ENCODE measurements around the gene MRPS6. TPM values are rescaled to one million over a fixed set of nuclear protein-coding genes. Genes with fewer than 3 reads are reported as not detected.
A peak's percentile ranks its signal among the peaks of the same experiment; 100 is the strongest.

MRPS6 gene
- total RNA-seq, 1 experiment from 2014 or later: 32.6 TPM

DNA sequence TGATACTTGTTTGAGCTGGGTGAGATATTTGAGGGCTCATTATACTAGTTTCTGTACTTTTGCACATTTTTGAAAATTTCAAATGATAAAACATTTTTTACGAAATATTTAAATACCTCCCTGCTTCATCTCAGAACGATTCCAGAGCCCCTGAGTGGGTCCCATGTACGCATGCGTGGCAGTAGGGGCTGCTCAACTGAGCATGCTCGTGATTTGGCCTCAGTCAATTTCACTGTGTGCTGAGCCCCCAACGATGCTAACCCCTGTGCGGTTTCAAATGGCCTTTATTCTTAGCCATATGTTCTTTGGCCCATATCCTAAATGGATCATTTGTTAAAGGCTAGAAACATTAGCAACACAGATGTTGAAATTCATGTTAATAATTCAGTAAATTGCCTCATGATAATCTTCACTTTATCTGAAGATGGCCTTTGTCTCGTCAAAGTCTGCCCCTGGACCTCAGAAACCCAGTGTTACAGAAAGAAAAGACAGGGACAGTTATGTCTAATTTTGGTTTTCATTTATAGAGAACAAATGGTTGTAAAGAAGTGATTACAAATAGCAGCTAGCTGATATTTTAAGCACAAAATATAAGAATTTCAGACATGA, 108.2 kb downstream of the MRPS6 start:
- no peaks in the 10 kb centered on the region for H3K36me3 ChIP-seq
- H3K4me1 ChIP-seq: no peaks in the 10 kb centered on the region
- H3K27ac ChIP-seq: no peak overlapping the region
- H3K4me3 ChIP-seq: peak overlapping the region; percentile 47
- no peaks in the 10 kb centered on the region for H3K9me3 ChIP-seq (replicated peaks)
- DNase-seq: peak; percentile 66 to 77
- H3K27me3 ChIP-seq: peaks cover 2% of the 10 kb centered on the region; the same call in 1 of the 2 replicates

DNA sequence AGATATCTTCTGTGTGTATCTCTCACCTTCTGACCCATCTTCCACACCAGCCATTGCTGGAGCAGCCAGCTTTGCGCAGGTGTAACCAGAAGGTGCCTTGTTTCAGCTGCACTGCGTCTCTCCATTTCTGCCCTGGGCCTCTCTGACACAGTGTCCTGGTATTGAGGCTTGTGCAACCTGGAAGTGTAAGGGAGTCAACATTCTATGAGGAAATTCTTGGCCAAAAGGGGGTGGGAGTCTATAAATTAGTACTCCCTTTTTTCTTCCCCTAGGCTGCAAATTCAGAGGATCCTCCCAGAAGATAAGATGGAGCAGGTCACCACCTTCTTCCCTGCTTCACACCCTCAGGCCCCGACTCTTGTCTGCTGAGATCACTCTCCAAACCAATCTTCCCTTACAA, 109.1 kb downstream of the MRPS6 start:
- DNase-seq: no peak
- H3K36me3 ChIP-seq: no peaks in the 10 kb centered on the region
- H3K27me3 ChIP-seq: peaks cover 2% of the 10 kb centered on the region; the same call in 1 of the 2 replicates
- no peak overlapping the region for H3K27ac ChIP-seq
- no peak overlapping the region for H3K4me3 ChIP-seq
- no peaks in the 10 kb centered on the region for H3K9me3 ChIP-seq (replicated peaks)
- no peaks in the 10 kb centered on the region for H3K4me1 ChIP-seq

DNA sequence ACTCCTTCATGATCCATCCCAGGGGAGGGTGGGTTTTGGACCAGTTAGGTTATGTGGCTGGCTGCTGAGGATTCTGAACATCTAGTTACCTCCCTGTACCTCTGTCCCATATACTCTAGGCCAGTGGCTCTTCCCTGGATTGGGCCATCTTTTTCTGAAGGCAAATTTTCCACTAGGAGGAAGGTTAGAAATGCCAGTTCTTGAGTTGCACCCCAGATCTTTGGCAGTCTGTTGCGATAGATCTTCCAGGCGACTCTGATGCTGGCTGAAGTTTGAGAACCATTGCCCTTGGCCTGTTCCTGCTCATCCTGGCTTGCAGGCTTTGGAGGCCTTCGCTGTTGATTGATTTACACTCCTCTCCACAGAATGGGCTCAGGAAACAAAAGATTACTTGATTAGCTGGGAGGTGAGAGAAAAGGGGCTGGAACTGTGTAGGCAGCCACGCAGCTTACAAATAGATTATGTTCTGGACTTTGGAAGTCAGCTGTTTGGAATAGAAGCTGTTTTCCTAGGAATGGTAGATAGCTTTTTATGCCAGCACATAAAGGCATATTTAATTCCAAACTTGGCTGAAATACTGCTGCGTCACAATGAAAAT, 110.1 kb downstream of the MRPS6 start:
- H3K36me3 ChIP-seq: no peaks in the 10 kb centered on the region
- H3K4me1 ChIP-seq: no peaks in the 10 kb centered on the region
- no peak for DNase-seq
- no peaks in the 10 kb centered on the region for H3K9me3 ChIP-seq (replicated peaks)
- H3K27me3 ChIP-seq: peaks cover 2% of the 10 kb centered on the region; the same call in 1 of the 2 replicates
- H3K27ac ChIP-seq: no peak overlapping the region
- H3K4me3 ChIP-seq: no peak overlapping the region

GRCh38 chr21:34184232-34184631, 110.9 kb downstream of the MRPS6 start:
- Histone ChIP-seq H3K4me3 (no peak overlapping the region), H3K27me3 (peaks cover 2% of the 10 kb centered on the region; the same call in 1 of the 2 replicates), H3K27ac (no peak overlapping the region), H3K36me3 (no peaks in the 10 kb centered on the region), H3K4me1 (no peaks in the 10 kb centered on the region), H3K9me3 (replicated peaks) (no peaks in the 10 kb centered on the region)
- DNase-seq: no peak

- Histone ChIP-seq H3K36me3 (no peaks in the 10 kb centered on the region), H3K4me3 (no peak overlapping the region), H3K27ac (no peak overlapping the region), H3K9me3 (replicated peaks) (no peaks in the 10 kb centered on the region), H3K27me3 (peaks cover 2% of the 10 kb centered on the region; the same call in 1 of the 2 replicates), H3K4me1 (no peaks in the 10 kb centered on the region)
- peak in 1 of 2 experiments; percentile 18 for DNase-seq
Measured at GRCh38 chr21:34185026-34185750, 111.8 kb downstream of the MRPS6 start.

DNA sequence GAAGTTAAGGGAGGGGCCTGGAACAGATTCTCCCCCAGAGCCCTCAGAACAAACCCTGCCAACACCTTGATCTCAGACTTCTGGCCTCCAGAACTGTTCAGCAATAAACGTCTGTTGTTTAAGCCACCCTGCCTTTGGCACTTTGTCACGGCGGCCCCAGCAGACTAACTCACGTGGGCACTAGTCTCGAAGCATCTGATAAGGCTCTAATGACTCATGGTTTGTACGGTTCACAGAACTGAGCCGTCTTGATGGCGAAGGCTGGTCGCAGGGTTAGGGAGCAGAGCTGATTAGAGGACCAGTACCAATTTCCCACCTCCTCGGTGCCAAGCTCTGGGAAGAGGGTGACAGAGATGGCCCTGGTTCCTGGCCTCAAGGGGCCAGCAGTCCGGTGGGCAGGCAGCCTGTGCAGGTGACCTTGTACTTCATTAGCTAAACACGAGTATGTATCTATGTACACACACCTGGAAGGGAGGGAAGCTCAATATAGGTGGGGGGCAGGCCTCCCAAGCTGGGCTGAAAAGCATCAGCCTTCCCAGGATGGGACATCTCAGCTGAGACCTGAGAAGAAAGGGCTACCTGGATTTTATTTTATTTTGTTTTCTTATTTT, 112.8 kb downstream of the MRPS6 start:
- H3K27ac ChIP-seq: no peak overlapping the region
- H3K27me3 ChIP-seq: peaks cover 2% of the 10 kb centered on the region; the same call in 1 of the 2 replicates
- DNase-seq: no peak
- no peaks in the 10 kb centered on the region for H3K36me3 ChIP-seq
- H3K9me3 ChIP-seq (replicated peaks): no peaks in the 10 kb centered on the region
- H3K4me3 ChIP-seq: no peak overlapping the region
- no peaks in the 10 kb centered on the region for H3K4me1 ChIP-seq

GRCh38 chr21:34187935-34188334, 114.6 kb downstream of the MRPS6 start:
- Histone ChIP-seq H3K4me1 (no peaks in the 10 kb centered on the region), H3K27me3 (peaks cover 2% of the 10 kb centered on the region; the same call in 1 of the 2 replicates), H3K36me3 (no peaks in the 10 kb centered on the region), H3K9me3 (replicated peaks) (no peaks in the 10 kb centered on the region), H3K27ac (no peak overlapping the region), H3K4me3 (no peak overlapping the region)
- no peak for DNase-seq

DNA sequence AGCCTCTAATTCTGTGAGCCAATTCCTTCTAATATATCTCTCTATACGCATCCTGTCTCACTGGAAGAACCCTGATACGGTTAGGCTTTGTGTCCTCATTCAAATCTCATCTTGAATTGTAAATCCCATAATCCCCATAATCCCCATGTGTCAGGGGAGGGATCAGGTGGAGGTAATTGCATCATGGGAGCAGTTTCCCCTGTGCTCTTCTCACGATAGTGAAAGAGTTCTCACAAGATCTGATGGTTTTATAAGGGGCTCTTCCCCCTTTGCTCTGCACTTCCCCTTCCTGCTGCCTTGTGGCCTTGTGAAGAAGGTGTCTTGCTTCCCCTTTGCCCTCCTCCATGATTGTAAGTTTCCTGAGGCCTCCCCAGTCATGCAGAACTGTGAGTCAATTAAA, 116.1 kb downstream of the MRPS6 start:
- no peaks in the 10 kb centered on the region for H3K4me1 ChIP-seq
- H3K36me3 ChIP-seq: no peaks in the 10 kb centered on the region
- DNase-seq: no peak
- no peaks in the 10 kb centered on the region for H3K9me3 ChIP-seq (replicated peaks)
- H3K27ac ChIP-seq: no peak overlapping the region
- peaks cover 2% of the 10 kb centered on the region; the same call in 1 of the 2 replicates for H3K27me3 ChIP-seq
- H3K4me3 ChIP-seq: no peak overlapping the region

DNA sequence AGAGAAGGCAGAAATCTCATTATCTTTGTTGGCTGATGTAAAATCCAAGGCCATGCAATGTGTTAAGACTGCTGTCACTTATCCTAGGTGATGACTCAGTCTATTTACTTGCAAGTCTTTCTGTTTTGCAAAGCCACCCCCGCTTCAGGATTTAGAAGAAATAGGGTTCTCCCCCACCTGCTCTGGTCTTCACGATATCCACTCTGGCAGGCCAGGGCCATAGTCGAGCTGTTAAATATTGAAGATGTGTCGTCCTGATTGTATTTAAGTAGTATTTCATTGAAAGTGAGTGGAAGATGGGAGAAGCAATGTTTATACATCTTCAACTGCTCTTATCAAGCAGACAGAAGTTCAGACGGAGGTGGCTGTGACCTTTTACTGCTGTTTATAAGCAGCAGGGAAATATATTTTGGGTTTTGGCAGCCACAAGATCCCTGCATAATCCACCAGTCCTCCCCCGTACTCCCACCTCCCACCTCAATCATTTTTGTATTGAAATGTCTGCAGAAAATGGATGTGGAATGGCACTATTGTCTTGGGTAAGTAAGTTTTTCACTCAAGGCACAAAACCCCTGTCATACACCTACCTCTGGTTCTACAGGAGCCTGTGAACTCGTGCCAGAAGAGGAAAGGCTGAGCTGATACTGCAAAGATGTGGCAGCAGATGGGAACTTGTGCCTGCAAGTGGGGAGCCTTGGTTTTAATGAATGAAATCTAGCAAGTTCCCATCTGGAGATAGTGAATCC, 117.4 kb downstream of the MRPS6 start:
- H3K27ac ChIP-seq: no peak overlapping the region
- H3K4me3 ChIP-seq: no peak overlapping the region
- no peak for DNase-seq
- H3K9me3 ChIP-seq (replicated peaks): no peaks in the 10 kb centered on the region
- H3K4me1 ChIP-seq: no peaks in the 10 kb centered on the region
- no peaks in the 10 kb centered on the region for H3K27me3 ChIP-seq
- H3K36me3 ChIP-seq: no peaks in the 10 kb centered on the region

DNA sequence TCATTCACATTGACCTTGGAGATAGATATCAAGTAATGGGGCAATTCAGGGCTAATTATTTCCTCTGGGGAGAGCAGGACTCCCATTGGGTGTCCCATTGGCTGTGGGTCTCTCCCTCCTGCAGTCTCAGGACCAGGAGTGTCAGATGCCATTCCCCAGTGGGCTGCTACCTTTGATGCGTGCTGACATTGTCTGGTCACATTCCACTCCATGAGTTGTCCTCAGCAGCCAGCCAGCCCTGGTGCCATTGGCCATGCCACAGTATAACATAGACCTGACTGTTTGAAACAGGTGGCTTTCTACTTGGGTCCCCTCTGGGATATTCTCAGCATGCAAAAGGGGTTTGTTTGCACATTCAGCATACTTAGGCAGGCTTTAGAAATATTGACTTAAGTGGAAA, 118.5 kb downstream of the MRPS6 start:
- Histone ChIP-seq H3K4me1 (no peaks in the 10 kb centered on the region), H3K27me3 (no peaks in the 10 kb centered on the region), H3K27ac (no peak overlapping the region), H3K36me3 (no peaks in the 10 kb centered on the region), H3K9me3 (replicated peaks) (no peaks in the 10 kb centered on the region), H3K4me3 (no peak overlapping the region)
- DNase-seq: peak in 1 of 2 experiments; percentile 29

Other genes starting within 250 kb of the MRPS6 start
- gene ATP5PO, start 157.8 kb upstream of the MRPS6 start, total RNA-seq (2014; rRNA removed; shearing (Covaris generic)): 307 and 349 TPM in 2 replicates
- gene SLC5A3, start within 50 bp of the MRPS6 start, total RNA-seq (2014; rRNA removed; shearing (Covaris generic)): 7.9 and 9.4 TPM in 2 replicates

All from SJCRH30 (cell line).